Body of pancreas (tissue), 4 donors: ENCODE data around the gene MAP2. TPM values are rescaled to one million over a fixed set of nuclear protein-coding genes. Genes with fewer than 3 reads are reported as not detected.

Experiments used
- ATAC-seq: fragments of 150-250 bp; one replicate; pipeline ENCODE4 v1.9.1; 2016
- DNase-seq, 4 donors: peaks; one replicate each; pipeline ENCODE4 v3.0.0-alpha.2; 2019
- H3K27ac ChIP-seq, 4 donors: fragments of 200-600 bp; sonication (generic); 1 replicate in 3 of 4; 2 replicates in 1 of 4; pipeline versions ENCODE4 v1.5.1 to v1.6.1; 2016 to 2019; ENCODE audit warnings: mild to moderate bottlenecking in 1 of 4, mixed read lengths in 1 of 4, moderate library complexity in 1 of 4
- H3K27me3 ChIP-seq, 2 donors: fragments of 200-600 bp; sonication (generic); one replicate each; pipeline ENCODE4 v1.6.0; 2016; ENCODE audit warnings: mild to moderate bottlenecking in 1 of 2
- H3K36me3 ChIP-seq, 2 donors: fragments of 200-600 bp; sonication (generic); replicated peaks in 1 of 2; 2 replicates each; pipeline ENCODE4 v1.5.1; 2016; ENCODE audit warnings: low read depth in 2 of 2; ENCODE audit not compliant: insufficient read depth in 1 of 2
- H3K4me1 ChIP-seq: fragments of 200-600 bp; sonication (generic); one replicate; pipeline ENCODE4 v1.6.0; 2016
- H3K4me3 ChIP-seq, 2 donors: fragments of 200-600 bp; sonication (generic); 1 replicate in 1 of 2; 2 replicates in 1 of 2; pipeline ENCODE4 v1.5.1; 2016 to 2019
- H3K9me3 ChIP-seq, 3 donors: fragments of 200-600 bp; sonication (generic); 1 replicate in 2 of 3; 2 replicates in 1 of 3; pipeline ENCODE4 v1.5.1; 2016
- POLR2A ChIP-seq, 3 donors: fragments of 450-650 bp; IDR thresholded peaks; one replicate each; pipeline ENCODE4 v1.6.1; 2016; ENCODE audit warnings: antibody characterized with exemption in 3 of 3, mild to moderate bottlenecking in 2 of 3
- WGBS, 2 donors: methylation state at CpG; one replicate each; pipeline ENCODE4 v1.1.5; 2017; 5-methylcytosine and 5-hydroxymethylcytosine counted together
- intact Hi-C: fragments of 100-400 bp; cut with DNase I; formaldehyde crosslinking; loops from one replicate; pipeline ENCODE4 v1.15.1; 2023
- total RNA-seq, 2 donors: library from RNA; depleted of rRNA; stranded (reverse); fragments of >200 nt; gene quantifications; one replicate each; pipeline ENCODE4 v1.1.0, GENCODE V29; 2016
- TF ChIP-seq, protein P1 (sequence below), 7 experiments: fragments of 450-650 bp in 4 of 7; fragments of 200-600 bp in 3 of 7; sonication (generic) in 3 of 7; IDR thresholded peaks; one replicate each; pipeline ENCODE4 v1.5.1; 2016 to 2019; ENCODE audit warnings: antibody characterized with exemption in 7 of 7

The MAP2 gene
- total RNA-seq, 2 donors from 2014 or later, result 14.2 to 32.9 TPM

DNA sequence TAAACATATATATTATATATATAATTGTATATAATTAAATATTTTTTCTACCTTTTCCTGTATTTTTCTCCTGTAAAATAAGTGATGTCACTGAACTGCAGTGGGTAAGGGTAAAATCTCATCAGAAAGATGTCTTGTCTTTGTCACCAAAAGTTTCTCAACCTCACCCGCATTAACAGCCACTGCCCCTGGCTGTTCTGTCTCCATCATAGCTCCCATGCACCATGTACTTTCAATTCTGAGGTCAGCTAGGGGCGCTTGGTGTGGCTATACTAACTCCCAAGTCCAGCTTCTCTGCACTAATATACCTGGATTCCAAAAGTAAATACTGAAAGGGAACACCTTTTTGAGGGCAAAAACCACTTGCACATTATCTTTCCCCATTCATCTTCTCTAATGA is 46.6 kb downstream of the MAP2 start:
- Histone ChIP-seq H3K36me3 (no peaks in the 10 kb centered on the region), H3K4me3 (no peak overlapping the region), H3K4me1 (peaks cover 6% of the 10 kb centered on the region), H3K27ac (no peak overlapping the region), H3K9me3 (no peaks in the 10 kb centered on the region), H3K27me3 (no peaks in the 10 kb centered on the region)
- WGBS, 2 donors, result 89 to 98% methylated on average over 2 of the region's 2 CpGs
- intact Hi-C loops, result no loop called here
- ATAC-seq (no peak), DNase-seq (no peak)
- TF ChIP-seq POLR2A (IDR thresholded peaks at IDR 0.05), result no peak
- TF ChIP-seq, protein P1, sequence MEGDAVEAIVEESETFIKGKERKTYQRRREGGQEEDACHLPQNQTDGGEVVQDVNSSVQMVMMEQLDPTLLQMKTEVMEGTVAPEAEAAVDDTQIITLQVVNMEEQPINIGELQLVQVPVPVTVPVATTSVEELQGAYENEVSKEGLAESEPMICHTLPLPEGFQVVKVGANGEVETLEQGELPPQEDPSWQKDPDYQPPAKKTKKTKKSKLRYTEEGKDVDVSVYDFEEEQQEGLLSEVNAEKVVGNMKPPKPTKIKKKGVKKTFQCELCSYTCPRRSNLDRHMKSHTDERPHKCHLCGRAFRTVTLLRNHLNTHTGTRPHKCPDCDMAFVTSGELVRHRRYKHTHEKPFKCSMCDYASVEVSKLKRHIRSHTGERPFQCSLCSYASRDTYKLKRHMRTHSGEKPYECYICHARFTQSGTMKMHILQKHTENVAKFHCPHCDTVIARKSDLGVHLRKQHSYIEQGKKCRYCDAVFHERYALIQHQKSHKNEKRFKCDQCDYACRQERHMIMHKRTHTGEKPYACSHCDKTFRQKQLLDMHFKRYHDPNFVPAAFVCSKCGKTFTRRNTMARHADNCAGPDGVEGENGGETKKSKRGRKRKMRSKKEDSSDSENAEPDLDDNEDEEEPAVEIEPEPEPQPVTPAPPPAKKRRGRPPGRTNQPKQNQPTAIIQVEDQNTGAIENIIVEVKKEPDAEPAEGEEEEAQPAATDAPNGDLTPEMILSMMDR (IDR thresholded peaks at IDR 0.05), result no peak

DNA sequence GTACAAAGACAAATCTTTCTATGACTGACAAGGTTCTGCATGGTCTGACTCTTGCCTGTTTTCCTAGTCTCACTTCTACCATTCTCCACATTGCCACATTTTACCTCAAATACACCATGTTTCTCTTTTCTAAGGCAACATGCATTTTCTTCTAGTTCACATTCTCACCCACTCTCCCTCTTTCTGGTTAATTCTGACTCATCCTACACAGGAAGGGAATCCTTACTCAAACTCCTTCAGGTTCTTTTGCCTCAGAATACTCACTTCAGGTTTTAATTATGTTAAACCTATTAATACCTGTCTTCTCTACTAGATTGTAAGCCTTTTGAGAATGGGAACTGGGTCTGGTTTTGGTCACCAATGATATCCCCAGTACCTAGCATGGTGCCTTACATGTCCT is 47.2 kb downstream of the MAP2 start:
- intact Hi-C loops, result no loop called here
- Histone ChIP-seq H3K27me3 (no peaks in the 10 kb centered on the region), H3K36me3 (no peaks in the 10 kb centered on the region), H3K27ac (no peak overlapping the region), H3K4me1 (peaks cover 6% of the 10 kb centered on the region), H3K4me3 (no peak overlapping the region), H3K9me3 (no peaks in the 10 kb centered on the region)
- ATAC-seq (no peak), DNase-seq (no peak)
- TF ChIP-seq, protein P1 (IDR thresholded peaks at IDR 0.05), result no peak
- TF ChIP-seq POLR2A (IDR thresholded peaks at IDR 0.05), result no peak

DNA sequence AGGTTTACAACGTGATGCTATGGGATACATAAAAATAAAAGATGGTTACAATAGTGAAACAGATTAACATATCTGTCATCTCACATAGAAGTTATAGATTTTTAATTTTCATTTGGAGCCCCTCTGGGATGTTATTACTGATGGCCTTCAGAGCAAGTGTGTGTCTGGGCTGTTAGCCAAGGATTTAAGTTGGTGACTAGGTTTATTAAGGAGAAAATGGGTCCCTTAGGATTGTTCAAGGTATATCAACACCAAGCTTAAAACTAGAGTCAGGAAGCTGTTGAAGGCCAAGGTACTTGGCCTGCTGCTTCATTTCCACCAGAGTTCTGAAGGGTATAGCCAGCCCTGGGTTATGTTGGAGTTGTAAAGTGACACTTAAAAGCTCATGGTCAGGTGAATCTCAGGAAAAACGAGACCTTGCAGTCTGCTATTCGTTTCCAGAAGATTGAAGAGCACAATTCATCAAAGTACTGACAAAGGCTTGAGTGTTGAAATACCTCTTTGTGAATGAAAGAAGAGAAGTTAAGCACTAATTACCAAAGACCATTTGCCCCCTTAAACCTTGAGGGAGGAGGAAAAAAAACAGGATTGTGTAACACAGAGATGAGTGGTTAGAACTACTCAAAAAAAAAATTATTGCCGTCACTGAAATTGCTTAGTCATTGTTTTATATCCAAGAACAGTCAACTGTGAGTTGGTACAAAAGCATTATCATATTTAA is 48.4 kb downstream of the MAP2 start:
- no peak for DNase-seq
- intact Hi-C loops, result no loop called here
- Histone ChIP-seq H3K4me1 (peaks cover 6% of the 10 kb centered on the region), H3K27me3 (no peaks in the 10 kb centered on the region), H3K27ac (peak overlapping the region in 3 of 4 donors; percentile 1 to 44 (median 35)), H3K4me3 (no peak overlapping the region), H3K36me3 (no peaks in the 10 kb centered on the region), H3K9me3 (no peaks in the 10 kb centered on the region)
- peak; percentile 60 for ATAC-seq
- 28 to 33% methylated on average over 4 of the region's 4 CpGs for WGBS, 2 donors
- TF ChIP-seq POLR2A (IDR thresholded peaks at IDR 0.05), result no peak
- TF ChIP-seq, protein P1 (IDR thresholded peaks at IDR 0.05), result no peak

DNA sequence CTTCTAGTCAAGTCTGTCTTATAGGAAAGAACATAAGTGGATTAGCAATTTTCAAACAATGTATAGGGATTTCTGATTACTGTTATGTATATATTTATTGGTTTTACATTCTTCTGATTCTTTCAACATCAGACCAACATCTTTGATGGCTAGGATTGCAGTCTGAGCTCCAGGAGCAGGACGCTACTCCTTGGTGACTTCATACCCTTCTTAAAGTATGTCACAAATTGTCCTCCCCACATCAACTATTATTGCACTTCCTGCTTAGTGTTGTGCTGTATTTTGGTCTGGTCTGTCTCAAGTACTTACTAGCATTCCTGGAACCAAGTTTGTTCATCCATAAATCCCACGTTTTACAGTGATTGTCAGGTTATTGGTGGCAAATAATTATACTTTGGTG is 49.0 kb downstream of the MAP2 start:
- 57 to 66% methylated on average over 2 of the region's 2 CpGs for WGBS, 2 donors
- TF ChIP-seq POLR2A (IDR thresholded peaks at IDR 0.05), result no peak
- TF ChIP-seq, protein P1 (IDR thresholded peaks at IDR 0.05), result no peak
- no peaks in the 10 kb centered on the region for H3K9me3 ChIP-seq
- DNase-seq (no peak), ATAC-seq (no peak)
- intact Hi-C loops, result no loop called here
- peak overlapping the region in 3 of 4 donors; percentile 1 to 44 (median 35) for H3K27ac ChIP-seq
- no peaks in the 10 kb centered on the region for H3K36me3 ChIP-seq
- peaks cover 6% of the 10 kb centered on the region for H3K4me1 ChIP-seq
- no peaks in the 10 kb centered on the region for H3K27me3 ChIP-seq
- no peak overlapping the region for H3K4me3 ChIP-seq

DNA sequence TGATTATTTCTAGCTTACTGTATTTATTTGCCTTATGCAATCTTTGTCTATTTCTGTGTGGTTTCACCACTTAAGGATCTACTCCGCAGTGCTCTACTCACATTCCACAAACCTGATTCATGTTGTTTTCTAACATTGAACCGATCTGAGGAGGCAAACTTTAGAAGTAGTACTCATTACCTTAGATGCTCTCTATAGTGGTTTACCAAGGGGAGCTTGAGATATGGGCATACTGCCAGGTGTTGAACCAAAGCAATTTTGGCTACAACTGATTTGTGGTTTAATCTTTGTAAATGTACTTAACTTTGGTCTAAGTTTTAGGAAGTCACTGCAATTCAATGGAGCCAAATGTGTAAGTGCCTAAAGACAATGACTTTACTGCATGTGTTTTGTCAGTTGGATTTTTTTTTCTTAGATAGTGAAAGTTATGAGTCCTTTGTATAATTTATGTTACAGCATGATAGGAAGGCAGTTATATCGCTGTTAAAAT is 50.1 kb downstream of the MAP2 start:
- ATAC-seq, result peak; percentile 63
- intact Hi-C loops, result no loop called here
- H3K27me3 ChIP-seq, result no peaks in the 10 kb centered on the region
- no peak overlapping the region for H3K27ac ChIP-seq
- no peaks in the 10 kb centered on the region for H3K36me3 ChIP-seq
- H3K4me1 ChIP-seq, result peaks cover 6% of the 10 kb centered on the region
- no peak for TF ChIP-seq POLR2A (IDR thresholded peaks at IDR 0.05)
- TF ChIP-seq, protein P1 (IDR thresholded peaks at IDR 0.05), result no peak
- 46 to 49% methylated on average over 3 of the region's 3 CpGs for WGBS, 2 donors
- H3K4me3 ChIP-seq, result no peak overlapping the region
- DNase-seq, result no peak
- no peaks in the 10 kb centered on the region for H3K9me3 ChIP-seq
